ENCODE measurements around the gene SPTBN4.

DNA sequence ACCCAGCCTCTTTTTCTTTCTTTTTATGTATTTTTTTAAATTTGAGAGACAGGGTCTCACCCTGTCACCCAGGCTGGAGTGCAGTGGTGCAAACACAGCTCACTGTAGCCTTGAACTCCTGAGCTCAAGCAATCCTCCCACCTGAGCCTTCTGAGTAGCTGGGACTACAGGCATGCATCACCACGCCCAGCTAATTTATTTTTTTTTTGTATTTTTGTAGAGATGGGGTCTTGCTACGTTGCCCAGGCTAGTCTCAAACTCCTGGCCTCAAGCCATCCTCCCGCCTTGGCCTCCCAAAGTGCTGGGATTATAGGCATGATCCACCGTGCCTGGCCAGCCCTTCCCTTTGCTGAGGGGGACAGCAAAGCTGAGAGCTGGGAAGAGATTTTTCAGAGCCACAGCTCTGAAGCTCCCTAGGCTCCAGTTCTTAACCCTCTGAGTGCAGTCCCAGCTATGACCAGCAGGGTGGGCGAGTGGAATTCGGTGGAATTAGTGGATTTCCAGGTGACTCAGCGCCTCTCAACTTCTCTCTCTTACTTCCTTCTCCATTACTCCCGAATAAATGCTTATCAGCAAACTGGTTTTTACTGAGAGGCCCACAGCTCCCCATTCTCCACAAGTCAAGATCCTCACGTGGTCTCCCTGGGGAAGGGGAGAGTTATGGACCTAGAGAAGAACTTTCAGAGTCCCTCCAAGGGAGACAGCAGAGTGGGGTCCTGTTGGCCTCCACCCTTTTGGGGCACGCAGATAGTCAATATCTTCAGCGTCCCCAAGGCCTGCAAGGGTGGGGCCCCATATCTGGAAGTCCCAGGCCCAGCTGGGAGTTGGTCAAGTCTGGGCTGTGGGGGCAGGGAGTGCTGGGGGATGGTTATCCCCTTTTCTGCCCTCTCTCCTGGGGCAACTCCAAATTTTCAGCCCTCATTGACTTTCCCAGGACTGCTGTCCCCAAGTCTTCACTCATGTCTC, 2.5 kb upstream of the SPTBN4 start:
- TF ChIP-seq POLR2A (IDR thresholded peaks at IDR 0.05) (no peak), POLR2AphosphoS5 (IDR thresholded peaks at IDR 0.05) (peak in 2 of 3 donors; percentile 16 to 43)
- TF ChIP-seq, protein P1, sequence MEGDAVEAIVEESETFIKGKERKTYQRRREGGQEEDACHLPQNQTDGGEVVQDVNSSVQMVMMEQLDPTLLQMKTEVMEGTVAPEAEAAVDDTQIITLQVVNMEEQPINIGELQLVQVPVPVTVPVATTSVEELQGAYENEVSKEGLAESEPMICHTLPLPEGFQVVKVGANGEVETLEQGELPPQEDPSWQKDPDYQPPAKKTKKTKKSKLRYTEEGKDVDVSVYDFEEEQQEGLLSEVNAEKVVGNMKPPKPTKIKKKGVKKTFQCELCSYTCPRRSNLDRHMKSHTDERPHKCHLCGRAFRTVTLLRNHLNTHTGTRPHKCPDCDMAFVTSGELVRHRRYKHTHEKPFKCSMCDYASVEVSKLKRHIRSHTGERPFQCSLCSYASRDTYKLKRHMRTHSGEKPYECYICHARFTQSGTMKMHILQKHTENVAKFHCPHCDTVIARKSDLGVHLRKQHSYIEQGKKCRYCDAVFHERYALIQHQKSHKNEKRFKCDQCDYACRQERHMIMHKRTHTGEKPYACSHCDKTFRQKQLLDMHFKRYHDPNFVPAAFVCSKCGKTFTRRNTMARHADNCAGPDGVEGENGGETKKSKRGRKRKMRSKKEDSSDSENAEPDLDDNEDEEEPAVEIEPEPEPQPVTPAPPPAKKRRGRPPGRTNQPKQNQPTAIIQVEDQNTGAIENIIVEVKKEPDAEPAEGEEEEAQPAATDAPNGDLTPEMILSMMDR (IDR thresholded peaks at IDR 0.05 in 8 of 11, conservative IDR thresholded peaks at IDR 0.05 in 3 of 11), result peak; percentile 71 to 90 (median 82)
